ENCODE results near the gene SCN3B.
A peak's percentile ranks its signal among the peaks of the same experiment; 100 is the strongest.

The SCN3B gene

GRCh38 chr11:123594921-123595320, 59.5 kb downstream of the SCN3B start:
- DNase-seq, result no peak

GRCh38 chr11:123594188-123594901, 60.1 kb downstream of the SCN3B start:
- DNase-seq, result no peak

GRCh38 chr11:123593570-123593969, 60.9 kb downstream of the SCN3B start:
- no peak for DNase-seq

DNA sequence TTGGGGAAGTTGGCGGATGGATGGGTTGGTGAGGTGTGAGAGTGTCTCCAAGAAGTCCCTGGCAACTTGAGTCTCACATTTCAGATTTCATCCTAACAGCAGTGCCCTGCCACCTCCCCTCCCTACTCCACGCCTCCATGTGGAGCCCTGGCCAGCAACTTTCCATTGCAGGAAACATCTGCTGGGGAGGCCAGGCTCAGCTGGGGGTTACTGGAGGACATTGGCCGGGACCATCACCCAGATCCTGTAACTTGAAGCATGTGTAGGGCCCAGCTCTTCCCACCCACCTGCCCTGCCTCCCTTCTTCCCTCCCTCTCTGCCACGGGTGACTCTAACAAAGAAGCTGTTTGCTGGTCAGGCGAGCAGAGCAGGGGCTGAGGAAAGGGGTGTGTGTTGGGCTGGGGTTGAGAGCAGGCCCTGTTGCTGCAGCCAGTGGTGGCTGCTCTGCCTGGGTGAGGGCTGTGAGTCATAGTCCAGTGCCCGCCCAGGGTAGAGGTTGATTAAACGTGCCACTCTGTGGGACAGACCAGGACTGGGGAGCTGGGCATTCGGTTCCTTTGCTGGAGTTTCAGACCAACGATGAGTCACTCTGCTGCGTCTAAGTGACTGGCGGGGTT, 64.0 kb downstream of the SCN3B start:
- peak in 2 of 4 experiments; percentile 7 to 12 for DNase-seq

- DNase-seq, result no peak
Observed at GRCh38 chr11:123588864-123589262, 65.6 kb downstream of the SCN3B start.

DNA sequence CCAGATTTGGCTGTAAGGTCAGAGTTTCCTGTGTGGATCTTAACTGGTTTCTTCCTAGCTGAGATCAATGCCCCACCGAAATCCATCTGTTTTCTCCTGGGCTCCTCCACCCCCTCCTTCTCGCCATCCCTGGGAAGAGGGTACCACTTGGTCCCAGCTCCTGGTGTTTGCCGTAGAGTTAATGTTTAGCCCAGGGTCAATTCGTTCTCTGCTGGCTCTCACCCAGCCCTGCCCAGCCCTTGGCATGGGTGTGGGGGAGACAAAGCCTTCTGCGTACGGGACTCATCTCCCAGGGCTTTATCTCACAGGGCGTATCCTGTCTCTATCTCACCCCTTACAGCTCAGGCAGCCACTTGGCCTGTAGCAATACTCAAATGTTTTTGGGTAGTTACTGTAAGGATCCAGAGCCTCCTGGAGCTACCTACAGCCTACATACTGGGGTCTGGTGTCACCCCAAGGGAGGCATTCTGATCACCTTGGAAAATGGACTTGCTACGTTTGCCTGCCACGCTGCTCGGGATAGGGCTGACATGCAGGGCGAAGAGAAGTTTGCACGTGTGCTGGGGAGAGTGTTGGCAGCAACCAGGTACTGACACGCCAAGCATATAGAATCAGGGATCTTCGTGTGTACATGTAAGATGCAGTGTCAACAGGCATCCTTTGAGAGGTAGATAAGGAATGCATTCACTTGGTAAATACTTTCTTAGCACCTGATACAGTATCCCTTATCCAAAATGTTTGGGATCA, 66.1 kb downstream of the SCN3B start:
- no peak for DNase-seq

DNA sequence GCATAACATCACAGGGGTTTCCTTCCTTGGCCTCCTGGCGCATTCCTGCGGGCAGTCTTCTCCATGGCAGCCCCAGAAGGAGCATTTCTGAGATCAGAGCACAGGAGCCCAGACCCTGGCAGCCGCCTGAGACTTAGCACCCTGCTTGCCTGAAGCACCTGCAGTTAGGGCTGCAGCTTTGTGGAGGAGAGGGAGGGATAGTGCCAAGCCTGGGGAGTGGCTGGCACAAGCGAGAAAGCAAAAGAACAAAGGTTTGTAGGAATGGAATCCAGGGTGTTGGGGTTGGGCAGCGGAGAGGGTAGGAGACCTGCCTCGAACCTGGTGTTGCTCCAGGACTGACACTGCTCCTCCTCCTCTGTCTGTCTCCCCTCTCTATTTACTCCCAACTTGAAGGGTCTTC, 66.9 kb downstream of the SCN3B start:
- DNase-seq, result no peak

- DNase-seq, result no peak
Observed at GRCh38 chr11:123587044-123587443, 67.4 kb downstream of the SCN3B start.

DNA sequence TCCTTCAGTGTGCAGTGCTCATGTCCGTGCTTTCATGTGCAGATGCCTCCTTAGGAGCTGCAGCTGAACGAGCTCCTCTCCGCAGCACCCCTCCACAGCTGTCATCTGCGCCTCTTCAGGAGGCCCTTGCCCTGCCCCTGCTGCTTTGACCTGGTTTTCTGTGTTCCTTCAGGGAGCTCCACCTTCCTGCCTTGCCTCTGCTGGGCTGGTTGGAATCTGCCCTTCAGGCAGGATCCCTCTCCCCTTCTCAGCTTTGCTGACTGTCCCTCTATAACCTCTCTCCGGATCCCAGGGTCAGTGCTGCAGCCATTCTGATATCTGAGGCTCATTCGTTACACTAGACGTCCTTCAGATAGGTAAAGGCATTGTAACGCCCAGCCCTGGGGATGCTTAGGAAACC, 67.9 kb downstream of the SCN3B start:
- no peak for DNase-seq

DNA sequence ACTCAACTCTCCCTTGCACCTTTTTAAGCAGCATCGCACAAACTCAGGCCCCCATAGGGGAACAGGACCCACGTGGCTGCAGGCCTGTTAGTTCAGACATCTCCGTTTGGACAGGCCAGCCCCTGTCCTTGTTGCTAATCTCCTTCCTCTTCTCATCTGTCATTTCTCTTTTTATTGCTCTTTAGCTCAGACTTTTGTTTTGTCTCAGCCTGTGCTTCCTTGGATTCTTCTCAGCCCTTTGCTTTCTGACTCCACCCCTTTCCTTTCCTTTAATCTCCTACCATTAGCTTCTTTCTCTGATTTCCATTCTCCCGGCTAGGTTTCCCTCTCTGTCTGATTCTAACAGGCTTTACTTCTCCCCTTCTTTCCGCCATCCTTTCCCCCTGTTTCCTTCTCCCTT, 68.7 kb downstream of the SCN3B start:
- DNase-seq, result no peak

DNA sequence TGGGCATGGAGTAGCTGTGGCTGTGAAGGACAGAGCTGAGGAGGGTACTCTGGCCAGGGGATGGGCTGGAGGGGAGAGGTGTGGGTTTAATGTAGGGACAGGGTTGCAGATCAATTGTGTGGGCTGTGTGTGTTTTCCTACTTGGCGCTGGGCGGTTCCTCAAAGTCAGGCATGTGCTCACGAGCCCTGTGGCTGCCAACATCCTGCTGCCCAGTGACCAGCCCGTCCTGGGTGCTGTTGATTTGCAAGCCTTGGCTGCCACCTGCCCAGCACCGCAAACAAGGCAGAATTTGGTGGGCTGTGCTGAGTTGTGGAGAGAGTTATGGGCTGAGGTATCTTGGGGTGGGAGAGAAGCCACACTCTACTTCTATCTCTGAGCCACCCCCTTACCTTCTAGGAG, 69.2 kb downstream of the SCN3B start:
- no peak for DNase-seq

- DNase-seq, result no peak
Observed at GRCh38 chr11:123584737-123585136, 69.7 kb downstream of the SCN3B start.

- no peak for DNase-seq
Observed at GRCh38 chr11:123584186-123584585, 70.2 kb downstream of the SCN3B start.

- no peak for DNase-seq
Observed at GRCh38 chr11:123582992-123583504, 71.4 kb downstream of the SCN3B start.

- no peak for DNase-seq
Observed at GRCh38 chr11:123581651-123582399, 72.6 kb downstream of the SCN3B start.

DNA sequence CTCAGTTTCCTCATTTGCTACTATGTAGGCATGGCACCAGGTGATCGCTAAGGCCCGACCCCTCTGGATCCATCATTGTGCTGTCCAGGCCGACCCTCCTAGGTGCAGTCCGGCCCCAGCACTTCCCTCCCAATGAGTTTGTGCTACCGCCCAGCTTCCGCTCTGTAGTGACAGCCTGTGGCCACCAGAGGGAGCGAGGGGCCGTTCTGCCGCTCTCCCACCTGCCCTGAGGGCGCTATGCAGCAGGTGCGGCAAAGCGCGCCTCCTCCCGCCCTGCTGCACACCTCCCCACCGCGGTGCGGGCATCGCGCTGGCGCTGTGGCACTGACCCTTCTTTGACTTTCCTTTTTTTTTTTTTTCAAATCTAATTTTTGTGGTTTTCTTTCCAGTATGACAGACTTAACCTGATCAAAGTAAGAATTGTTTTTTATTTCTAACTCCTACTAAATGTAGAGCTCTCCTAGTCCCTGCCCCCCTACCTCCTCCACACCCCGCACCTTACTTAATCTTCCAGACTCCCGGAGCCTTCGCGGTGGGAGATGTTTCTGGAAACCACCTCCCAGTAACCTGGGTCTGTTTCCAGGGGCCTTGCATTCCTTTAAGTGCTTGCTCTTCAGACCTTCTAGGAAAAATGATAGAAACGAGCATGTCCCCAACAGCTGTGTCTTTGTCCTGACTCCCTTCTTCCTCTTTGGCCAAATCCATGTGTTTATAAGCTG, 73.7 kb downstream of the SCN3B start:
- DNase-seq, result peak; percentile 49 to 78 (median 64)

DNA sequence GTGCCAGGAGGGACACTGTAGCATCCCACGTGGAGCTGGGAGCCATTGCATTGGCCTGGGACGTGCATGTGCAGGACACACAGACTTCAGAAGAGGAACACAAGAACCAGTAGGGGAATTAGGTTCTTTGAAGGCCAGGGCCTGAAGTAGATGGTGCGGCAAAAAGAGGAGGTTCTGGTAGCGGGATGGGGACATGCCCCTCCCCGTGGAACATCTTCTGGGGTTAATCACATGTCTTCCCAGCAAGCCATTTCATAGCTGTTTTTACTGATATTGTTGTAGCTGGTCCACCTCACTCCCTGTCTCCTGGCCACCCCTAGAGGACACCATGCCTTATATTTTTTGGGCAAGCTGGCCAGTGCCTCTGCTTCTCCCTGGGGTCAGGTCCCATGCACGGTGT, 74.3 kb downstream of the SCN3B start:
- DNase-seq, result no peak

GRCh38 chr11:123579482-123579812, 75.0 kb downstream of the SCN3B start:
- DNase-seq, result no peak
